Choroid plexus epithelial cell (primary cell): ENCODE results near the gene ARHGEF19.

ENCODE experiments used
- DNase-seq: peaks from one replicate; pipeline ENCODE4 v3.0.0-alpha.2; 2010; ENCODE audit warnings: low read depth
- H3K4me3 ChIP-seq: 2 replicates; pipeline ENCODE4 v1.5.1; 2011; ENCODE audit warnings: low read depth, mild to moderate bottlenecking, control low read depth, low read length, moderate library complexity
- TF ChIP-seq, protein P1 (sequence below): conservative IDR thresholded peaks from 2 replicates; pipeline ENCODE4 v1.5.1; 2011; ENCODE audit warnings: low read depth, mild to moderate bottlenecking, control low read depth, inconsistent platforms, low read length, moderate library complexity

Gene ARHGEF19

DNA sequence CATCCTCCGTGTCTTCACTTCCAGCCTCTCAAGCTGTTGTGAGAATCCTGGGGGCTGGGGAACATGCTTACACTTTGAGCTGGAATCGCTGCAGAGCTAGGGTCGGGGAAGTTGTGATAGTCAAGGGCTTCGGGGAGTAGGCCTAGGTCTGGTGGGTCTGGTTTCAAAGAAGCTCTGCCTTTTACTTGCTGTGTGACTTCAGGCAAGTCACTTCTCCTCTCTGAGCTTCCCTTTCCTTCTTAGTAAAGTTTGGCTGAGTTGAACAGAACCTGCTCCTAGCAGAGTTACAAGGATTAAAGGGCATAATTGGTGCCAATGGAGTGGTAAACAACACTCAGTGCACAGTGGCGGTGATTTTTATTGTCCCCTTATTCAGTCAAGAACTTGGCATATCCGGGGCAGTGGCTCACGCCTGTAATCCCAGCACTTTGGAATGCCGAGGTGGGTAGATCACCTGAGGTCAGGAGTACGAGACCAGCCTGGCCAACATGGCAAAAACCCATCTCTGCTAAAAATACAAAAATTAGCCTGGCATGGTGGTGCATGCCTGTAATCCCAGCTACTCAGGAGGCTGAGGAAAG lies 25.7 kb downstream of the ARHGEF19 start:
- H3K4me3 ChIP-seq: no peak overlapping the region
- TF ChIP-seq, protein P1, sequence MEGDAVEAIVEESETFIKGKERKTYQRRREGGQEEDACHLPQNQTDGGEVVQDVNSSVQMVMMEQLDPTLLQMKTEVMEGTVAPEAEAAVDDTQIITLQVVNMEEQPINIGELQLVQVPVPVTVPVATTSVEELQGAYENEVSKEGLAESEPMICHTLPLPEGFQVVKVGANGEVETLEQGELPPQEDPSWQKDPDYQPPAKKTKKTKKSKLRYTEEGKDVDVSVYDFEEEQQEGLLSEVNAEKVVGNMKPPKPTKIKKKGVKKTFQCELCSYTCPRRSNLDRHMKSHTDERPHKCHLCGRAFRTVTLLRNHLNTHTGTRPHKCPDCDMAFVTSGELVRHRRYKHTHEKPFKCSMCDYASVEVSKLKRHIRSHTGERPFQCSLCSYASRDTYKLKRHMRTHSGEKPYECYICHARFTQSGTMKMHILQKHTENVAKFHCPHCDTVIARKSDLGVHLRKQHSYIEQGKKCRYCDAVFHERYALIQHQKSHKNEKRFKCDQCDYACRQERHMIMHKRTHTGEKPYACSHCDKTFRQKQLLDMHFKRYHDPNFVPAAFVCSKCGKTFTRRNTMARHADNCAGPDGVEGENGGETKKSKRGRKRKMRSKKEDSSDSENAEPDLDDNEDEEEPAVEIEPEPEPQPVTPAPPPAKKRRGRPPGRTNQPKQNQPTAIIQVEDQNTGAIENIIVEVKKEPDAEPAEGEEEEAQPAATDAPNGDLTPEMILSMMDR: no peak
- no peak for DNase-seq

DNA sequence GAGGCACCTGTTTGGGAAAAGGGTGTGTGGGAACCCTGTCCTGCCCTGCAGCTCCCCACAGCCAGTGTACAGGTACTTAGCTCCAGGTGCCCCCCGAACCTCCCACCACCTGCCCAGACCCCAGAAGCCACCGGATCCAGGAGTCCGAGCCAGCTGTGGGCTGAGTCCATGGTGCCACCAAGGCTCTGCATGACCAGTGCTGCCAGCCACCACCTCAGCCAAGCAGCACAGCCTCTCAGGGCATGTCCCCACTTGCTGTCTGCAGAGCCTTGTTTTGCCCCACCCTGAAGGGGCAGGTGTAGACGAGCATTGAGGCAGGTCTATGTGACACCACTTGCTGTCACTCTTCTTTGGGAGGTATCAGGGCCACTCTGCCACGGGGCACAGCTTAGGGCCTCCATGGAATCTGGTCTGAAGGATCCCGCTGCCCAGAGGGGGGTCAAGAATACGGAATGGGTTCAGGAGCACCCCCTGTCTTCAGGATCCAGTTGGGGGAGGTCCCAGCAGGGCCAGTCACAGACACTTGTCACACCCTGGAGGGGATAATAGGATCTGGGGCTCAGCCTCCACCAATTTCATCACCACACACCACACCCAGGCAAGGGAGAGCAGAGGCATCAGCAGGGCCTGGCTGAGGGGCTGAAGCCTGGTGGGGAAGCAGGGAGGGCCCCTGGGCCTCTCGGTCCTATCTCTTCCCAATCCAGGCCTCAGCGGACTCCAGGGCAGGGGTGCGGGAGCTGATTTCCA lies 27.7 kb downstream of the ARHGEF19 start:
- DNase-seq: no peak
- TF ChIP-seq, protein P1: no peak
- H3K4me3 ChIP-seq: no peak overlapping the region

DNA sequence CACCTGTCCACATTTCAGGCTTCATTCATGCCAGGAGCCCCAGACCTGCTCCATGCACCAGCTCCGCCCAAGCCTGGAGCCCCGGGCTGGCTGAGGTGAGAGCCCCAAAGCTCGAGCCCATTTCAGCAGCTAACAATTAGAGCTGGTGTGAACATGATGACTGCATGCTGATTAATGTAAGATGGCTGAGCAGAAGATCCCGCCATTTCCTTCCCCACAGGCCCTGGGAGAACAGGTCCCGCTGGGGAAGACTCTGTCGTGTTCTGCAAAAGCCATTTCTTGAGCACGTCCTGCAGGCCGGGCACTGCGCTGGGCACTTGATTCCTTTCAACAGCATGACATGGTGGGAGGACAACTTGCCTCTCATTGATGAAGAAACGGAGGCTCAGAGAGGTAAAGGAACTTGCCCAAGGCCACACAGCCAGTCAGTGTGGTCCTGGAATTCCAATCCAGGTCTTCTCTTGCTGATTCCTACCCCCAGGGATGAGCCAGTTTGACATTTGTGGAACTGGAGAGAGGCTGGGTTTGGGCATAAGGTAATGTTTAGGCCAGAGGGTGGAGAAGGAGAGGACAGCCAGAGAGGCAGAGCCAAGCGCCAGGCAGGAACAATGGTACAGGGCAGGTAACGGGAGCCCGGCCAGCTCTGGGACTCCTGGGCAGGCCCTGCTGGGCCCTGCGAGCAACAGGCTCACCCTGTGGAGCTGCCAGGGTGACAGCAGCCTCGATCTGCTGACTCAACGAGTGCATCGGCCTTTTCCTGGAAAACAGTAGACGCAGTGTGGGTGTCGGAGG lies 28.5 kb downstream of the ARHGEF19 start:
- H3K4me3 ChIP-seq: no peak overlapping the region
- TF ChIP-seq, protein P1: no peak
- DNase-seq: no peak

DNA sequence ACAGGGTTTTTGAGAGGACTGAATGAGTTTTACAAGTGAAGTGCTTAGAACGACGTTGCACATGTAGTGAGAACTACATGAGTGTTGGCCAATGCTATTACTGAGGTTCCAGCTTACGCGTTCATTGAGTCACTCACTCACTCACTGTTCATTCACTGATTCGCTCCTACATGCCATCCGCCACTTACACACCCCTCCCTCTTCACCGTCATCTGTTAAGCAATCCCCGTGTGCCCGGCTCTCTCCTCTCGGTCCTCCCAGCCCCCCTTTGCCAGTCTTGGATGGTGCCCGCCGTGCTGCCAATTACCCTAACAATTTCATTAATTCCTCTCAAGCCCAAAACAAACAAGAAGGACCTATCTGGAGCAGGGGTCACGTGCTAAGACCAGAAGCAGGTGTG lies 29.3 kb downstream of the ARHGEF19 start:
- DNase-seq: peak; percentile 50

DNA sequence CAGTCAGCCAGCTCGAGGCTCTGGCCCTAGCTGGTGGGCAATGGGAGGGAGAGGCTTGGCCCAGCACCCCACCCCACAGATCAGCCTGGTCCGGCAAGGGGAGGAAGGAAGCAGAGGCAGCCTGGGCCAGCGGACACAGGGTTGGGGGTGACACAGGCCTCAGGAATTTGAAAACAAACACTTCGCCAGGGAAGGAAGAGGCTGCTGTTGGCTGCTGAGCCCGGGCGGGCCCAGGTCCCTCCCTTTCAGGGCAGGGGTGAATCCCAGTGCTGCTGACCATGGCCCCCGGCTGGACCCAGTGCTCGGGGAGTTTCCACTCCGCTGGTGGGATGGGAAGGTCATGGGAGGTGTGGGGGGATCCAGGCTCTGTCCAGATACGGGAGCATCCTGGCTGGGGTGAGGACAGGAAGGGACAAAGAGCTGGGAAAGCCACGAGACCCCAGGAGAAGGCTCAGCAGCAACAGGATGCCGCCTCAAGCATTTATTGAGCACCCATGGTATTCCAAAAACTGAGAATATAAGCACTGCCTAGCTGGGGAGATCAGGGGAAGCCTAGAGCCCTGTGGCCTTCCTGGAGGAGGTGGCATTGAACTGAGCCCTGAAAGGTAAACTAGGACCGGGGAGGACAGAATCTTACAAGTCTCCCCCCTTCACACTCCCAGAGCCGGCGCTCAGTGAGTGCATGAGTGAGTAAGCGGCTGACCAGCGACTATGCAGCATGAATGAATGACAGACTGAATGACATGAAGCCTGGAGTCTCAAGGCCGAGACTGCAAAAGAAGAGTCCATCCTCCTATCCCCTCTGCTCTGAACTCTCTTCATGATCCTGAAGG lies 30.3 kb downstream of the ARHGEF19 start:
- peak; percentile 95 for DNase-seq
- no peak overlapping the region for H3K4me3 ChIP-seq
- TF ChIP-seq, protein P1: no peak

More for the DNA sequence above, 29.3 kb downstream of the ARHGEF19 start:
- TF ChIP-seq, protein P1: no peak
- H3K4me3 ChIP-seq: no peak overlapping the region

DNA sequence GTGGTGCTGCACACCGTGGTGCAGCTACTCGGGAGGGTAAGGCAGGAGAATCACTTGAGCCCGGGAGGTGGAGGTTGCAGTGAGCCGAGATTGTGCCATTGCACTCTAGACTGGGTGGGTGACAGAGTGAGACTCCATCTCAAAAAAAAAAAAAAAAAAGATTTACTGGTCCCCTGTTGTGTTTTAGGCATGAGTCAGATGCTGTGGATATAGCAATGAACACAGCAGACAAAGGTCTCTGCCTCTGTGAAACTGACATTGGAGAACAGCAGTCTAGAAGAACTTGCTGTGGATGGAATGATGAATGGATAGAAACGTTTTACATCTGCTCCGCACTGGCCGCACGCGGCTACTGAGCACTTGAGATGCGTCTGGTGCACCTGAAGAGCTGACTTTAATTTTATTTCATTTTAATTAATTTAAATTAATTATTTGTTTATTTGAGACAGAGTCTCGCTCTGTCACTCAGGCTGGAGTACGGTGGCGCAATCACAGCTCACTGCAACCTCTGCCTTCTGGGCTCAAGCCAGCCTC lies 32.1 kb downstream of the ARHGEF19 start:
- TF ChIP-seq, protein P1: no peak

More for the DNA sequence above, 32.1 kb downstream of the ARHGEF19 start:
- peak; percentile 87 for DNase-seq
- H3K4me3 ChIP-seq: no peak overlapping the region
